ENCODE results near the gene RAB4B.

Gene RAB4B

GRCh38 chr19:40747536-40747935, 30.5 kb upstream of the RAB4B start:
- Histone ChIP-seq H3K27me3 (no peaks in the 10 kb centered on the region), H3K9me3 (no peaks in the 10 kb centered on the region), H3K36me3 (no peaks in the 10 kb centered on the region), H3K4me3 (no peak overlapping the region), H3K4me1 (peaks cover 0 to 39% (median 32%) of the 10 kb centered on the region in 4 donors), H3K27ac (no peak overlapping the region)
- intact Hi-C loops (cut with DNase I; ENCODE audit: low total_unique reads), result no loop called here
- DNase-seq, result no peak
- TF ChIP-seq, protein P1, sequence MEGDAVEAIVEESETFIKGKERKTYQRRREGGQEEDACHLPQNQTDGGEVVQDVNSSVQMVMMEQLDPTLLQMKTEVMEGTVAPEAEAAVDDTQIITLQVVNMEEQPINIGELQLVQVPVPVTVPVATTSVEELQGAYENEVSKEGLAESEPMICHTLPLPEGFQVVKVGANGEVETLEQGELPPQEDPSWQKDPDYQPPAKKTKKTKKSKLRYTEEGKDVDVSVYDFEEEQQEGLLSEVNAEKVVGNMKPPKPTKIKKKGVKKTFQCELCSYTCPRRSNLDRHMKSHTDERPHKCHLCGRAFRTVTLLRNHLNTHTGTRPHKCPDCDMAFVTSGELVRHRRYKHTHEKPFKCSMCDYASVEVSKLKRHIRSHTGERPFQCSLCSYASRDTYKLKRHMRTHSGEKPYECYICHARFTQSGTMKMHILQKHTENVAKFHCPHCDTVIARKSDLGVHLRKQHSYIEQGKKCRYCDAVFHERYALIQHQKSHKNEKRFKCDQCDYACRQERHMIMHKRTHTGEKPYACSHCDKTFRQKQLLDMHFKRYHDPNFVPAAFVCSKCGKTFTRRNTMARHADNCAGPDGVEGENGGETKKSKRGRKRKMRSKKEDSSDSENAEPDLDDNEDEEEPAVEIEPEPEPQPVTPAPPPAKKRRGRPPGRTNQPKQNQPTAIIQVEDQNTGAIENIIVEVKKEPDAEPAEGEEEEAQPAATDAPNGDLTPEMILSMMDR (IDR thresholded peaks at IDR 0.05), result no peak

DNA sequence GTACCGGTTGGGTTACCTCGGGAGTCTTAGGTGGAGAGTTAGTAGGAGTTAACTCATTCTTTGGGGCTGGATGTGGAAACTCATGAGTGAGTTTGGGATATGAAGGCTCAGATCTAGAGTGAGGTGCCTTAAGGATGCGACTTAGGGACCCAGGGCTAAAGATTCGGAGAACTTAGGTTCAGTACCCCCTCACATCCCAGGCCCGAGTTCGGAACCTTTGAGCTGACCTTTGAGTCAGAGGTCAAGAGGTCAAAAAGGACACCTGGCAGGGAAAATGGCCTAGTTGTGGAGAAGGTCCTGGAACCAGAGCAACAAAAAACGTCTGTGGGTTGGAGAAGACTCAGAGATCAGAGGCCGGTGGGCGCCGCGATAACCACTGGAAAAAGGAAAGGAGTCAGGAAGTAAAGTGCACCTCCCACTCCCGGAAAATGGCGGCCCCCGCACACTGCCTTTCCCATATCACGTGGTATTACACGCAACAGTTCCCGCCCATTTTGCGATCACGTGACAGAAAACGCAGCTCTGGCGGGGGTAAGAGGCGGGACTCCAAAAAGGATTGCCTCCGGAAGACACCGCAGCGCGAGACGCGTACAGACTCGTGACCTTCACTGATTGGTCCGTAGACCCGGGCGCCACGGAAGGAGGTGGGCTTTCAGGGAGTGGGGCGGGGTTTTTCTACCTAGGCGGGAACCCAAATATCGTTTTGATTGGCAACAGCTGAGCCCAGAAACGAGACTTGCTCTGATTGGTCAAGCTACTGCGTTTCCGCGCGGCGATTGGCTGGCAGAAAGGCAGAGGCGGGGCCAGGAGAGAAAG, 27.8 kb upstream of the RAB4B start, which contains the start of gene ACTMAP:
ACTMAP (minus strand) TSS at position 420 of the 816 bp plus-strand sequence. CDS start 674 bp downstream, outside the sequence.
- peak within 1 kb of the TSS; percentile 87 to 92 for H3K27ac ChIP-seq
- peaks cover 0 to 55% (median 42%) of the 10 kb centered on the region in 4 donors for H3K4me1 ChIP-seq
- H3K36me3 ChIP-seq, result peaks cover 0 to 12% (median 4%) of the 10 kb centered on the region in 3 donors
- peak within 1 kb of the TSS; percentile 63 to 65 for H3K4me3 ChIP-seq
- TF ChIP-seq, protein P1 (IDR thresholded peaks at IDR 0.05), result peak in 1 of 2 experiments; percentile 25
- intact Hi-C loops (cut with DNase I; ENCODE audit: low total_unique reads), result loop anchor here (2.0 to 10.0 kb wide), 2 partner anchors 55 to 59 kb away; partner anchors contain the start of gene NUMBL
- no peaks in the 10 kb centered on the region for H3K27me3 ChIP-seq
- peak; percentile 100 for DNase-seq
- no peaks in the 10 kb centered on the region for H3K9me3 ChIP-seq

GRCh38 chr19:40750874-40751537, 27.0 kb upstream of the RAB4B start, which contains the start of gene SNRPA:
Gene SNRPA, plus strand, starts transcription at chr19:40751203. Its CDS starts 206 bp downstream, at chr19:40751409.
- H3K4me1 ChIP-seq, result peaks cover 0 to 55% (median 43%) of the 10 kb centered on the region in 4 donors
- peak within 1 kb of the TSS; percentile 63 to 65 for H3K4me3 ChIP-seq
- H3K36me3 ChIP-seq, result peaks cover 4 to 15% (median 11%) of the 10 kb centered on the region in 3 donors
- intact Hi-C loops (cut with DNase I; ENCODE audit: low total_unique reads), result loop anchor here (2.0 to 10.0 kb wide), 2 partner anchors 54 to 60 kb away; partner anchors contain the start of gene NUMBL
- TF ChIP-seq, protein P1 (IDR thresholded peaks at IDR 0.05), result no peak
- peak; percentile 97 to 98 for DNase-seq
- H3K27ac ChIP-seq, result peak within 1 kb of the TSS; percentile 87 to 92
- no peaks in the 10 kb centered on the region for H3K9me3 ChIP-seq
- H3K27me3 ChIP-seq, result no peaks in the 10 kb centered on the region

DNA sequence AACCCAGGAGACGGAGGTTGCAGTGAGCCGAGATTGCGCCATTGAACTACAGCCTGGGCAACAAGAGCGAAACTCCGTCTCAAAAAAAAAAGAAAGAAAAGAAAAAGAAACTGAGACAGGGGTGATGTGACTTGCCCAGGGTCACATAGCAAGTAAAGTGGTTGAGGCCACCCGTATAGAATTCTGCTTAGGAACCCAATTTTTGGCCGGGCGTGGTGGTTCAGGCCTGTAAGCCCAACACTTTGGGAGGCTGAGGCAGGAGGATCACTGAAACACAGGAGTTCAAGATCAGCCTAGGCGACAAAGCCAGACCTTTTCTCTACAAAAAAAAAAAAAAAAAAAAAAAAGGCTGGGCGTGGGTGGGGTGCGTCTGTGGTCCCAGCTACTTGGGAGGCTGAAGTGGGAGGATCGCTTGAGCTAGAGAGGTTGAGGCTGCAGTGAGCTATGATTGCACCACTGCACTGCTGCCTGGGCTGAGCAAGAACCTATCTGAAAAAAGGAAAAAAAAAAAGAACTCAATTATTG, 25.7 kb upstream of the RAB4B start:
- H3K36me3 ChIP-seq, result peaks cover 11 to 28% (median 23%) of the 10 kb centered on the region in 3 donors
- TF ChIP-seq, protein P1 (IDR thresholded peaks at IDR 0.05), result no peak
- H3K27ac ChIP-seq, result peak overlapping the region; percentile 87 to 92
- no peaks in the 10 kb centered on the region for H3K9me3 ChIP-seq
- H3K27me3 ChIP-seq, result no peaks in the 10 kb centered on the region
- H3K4me1 ChIP-seq, result peaks cover 0 to 60% (median 48%) of the 10 kb centered on the region in 4 donors
- no peak for DNase-seq
- peak overlapping the region; percentile 63 to 65 for H3K4me3 ChIP-seq
- intact Hi-C loops (cut with DNase I; ENCODE audit: low total_unique reads), result loop anchor here (10.0 kb wide), 1 partner anchor 52 kb away; no protein-coding TSS in a partner anchor

GRCh38 chr19:40754611-40755247, 23.3 kb upstream of the RAB4B start:
- intact Hi-C loops (cut with DNase I; ENCODE audit: low total_unique reads), result loop anchor here (10.0 kb wide), 1 partner anchor 50 kb away; no protein-coding TSS in a partner anchor
- Histone ChIP-seq H3K4me3 (no peak overlapping the region), H3K27me3 (no peaks in the 10 kb centered on the region), H3K9me3 (no peaks in the 10 kb centered on the region), H3K27ac (no peak overlapping the region), H3K36me3 (peaks cover 34 to 52% (median 45%) of the 10 kb centered on the region in 3 donors), H3K4me1 (peaks cover 0 to 52% (median 42%) of the 10 kb centered on the region in 4 donors)
- no peak for DNase-seq
- TF ChIP-seq, protein P1 (IDR thresholded peaks at IDR 0.05), result no peak
